ENCODE results near the gene PRPSAP2. TPM values are rescaled to one million over a fixed set of nuclear protein-coding genes. Genes with fewer than 3 reads are reported as not detected.

PRPSAP2 gene
- total RNA-seq, 2 experiments from 2014 or later = 63.0 to 63.7 TPM

GRCh38 chr17:18949566-18949965 is 91.6 kb downstream of the PRPSAP2 start:
- Mint-ChIP-seq H3K27ac (no peak overlapping the region), H3K4me1 (ENCODE audit: low read depth) (peaks cover 11% of the 10 kb centered on the region), H3K4me3 (no peak overlapping the region), H3K36me3 (ENCODE audit: low read depth) (no peaks in the 10 kb centered on the region), H3K27me3 (no peaks in the 10 kb centered on the region), H3K9me3 (no peaks in the 10 kb centered on the region)
- CTCF ChIA-PET = interaction anchor here (2.1 kb wide), 1 partner anchor 11 kb away, joined by 16 read pairs; no protein-coding TSS in a partner anchor
- intact Hi-C loops (cut with micrococcal nuclease) = no loop called here
- no peak for DNase-seq
- POLR2A ChIA-PET = no interaction called here
- no peak for TF ChIP-seq CTCF (IDR thresholded peaks at IDR 0.05)
- ATAC-seq = no peak

GRCh38 chr17:18950346-18950745 is 92.4 kb downstream of the PRPSAP2 start:
- DNase-seq = no peak
- ATAC-seq = no peak
- Mint-ChIP-seq H3K9me3 (no peaks in the 10 kb centered on the region), H3K4me3 (no peak overlapping the region), H3K4me1 (ENCODE audit: low read depth) (peaks cover 15% of the 10 kb centered on the region), H3K27ac (no peak overlapping the region), H3K27me3 (no peaks in the 10 kb centered on the region), H3K36me3 (ENCODE audit: low read depth) (no peaks in the 10 kb centered on the region)
- no peak for TF ChIP-seq CTCF (IDR thresholded peaks at IDR 0.05)
- intact Hi-C loops (cut with micrococcal nuclease) = no loop called here
- ChIA-PET CTCF (interaction anchor here (2.1 kb wide), 1 partner anchor 11 kb away, joined by 16 read pairs; no protein-coding TSS in a partner anchor), POLR2A (no interaction called here)

- Mint-ChIP-seq H3K27me3 (no peaks in the 10 kb centered on the region), H3K27ac (no peak overlapping the region), H3K4me3 (no peak overlapping the region), H3K4me1 (ENCODE audit: low read depth) (peaks cover 17% of the 10 kb centered on the region), H3K36me3 (ENCODE audit: low read depth) (peaks cover 1% of the 10 kb centered on the region), H3K9me3 (no peaks in the 10 kb centered on the region)
- no peak for TF ChIP-seq CTCF (IDR thresholded peaks at IDR 0.05)
- POLR2A ChIA-PET = no interaction called here
- DNase-seq (no peak), ATAC-seq (no peak)
- CTCF ChIA-PET = interaction anchor here (1.3 kb wide), 1 partner anchor 10 kb away, joined by 11 read pairs; no protein-coding TSS in a partner anchor
- intact Hi-C loops (cut with micrococcal nuclease) = no loop called here
Observed at GRCh38 chr17:18950944-18951905, 93.3 kb downstream of the PRPSAP2 start.

DNA sequence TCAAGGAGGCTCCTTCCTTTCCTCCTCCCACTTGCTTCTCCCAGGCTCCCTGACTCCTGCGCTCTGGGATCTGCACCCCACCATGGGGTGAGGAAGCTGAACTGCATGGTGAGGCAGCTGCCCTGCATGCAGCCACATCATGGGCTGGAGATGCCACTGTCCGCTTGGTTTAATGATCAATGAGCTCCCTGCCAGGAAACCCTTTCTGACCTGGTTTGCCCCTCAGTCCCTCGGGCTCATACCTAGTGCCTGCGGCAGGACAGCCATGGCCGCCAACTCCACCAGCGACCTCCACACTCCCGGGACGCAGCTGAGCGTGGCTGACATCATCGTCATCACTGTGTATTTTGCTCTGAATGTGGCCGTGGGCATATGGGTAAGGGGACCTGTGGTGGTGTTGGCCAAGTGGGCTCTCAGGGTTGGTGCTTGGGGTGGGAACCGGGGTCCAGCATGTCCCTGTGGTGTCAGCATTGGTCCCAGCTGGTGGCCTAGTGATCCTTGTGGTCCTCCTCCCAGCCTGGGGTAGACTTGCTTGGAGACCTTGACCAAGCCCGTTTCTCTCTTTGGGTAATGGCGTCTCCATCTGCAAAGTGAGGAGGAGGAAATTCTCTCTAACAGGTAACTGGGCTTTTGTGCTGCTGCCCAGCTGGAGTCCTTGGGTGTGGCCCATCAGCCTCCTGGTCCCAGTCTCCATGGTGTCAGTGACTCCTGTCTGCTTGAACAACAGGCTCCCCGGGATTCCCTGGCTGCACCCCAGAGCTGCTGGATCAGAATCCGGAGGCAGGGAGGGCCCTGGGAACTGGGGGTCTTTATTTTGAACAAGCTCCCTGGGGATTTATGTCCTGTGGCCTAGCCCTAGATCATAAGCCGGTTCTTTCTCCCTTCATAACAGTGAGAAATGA is 94.3 kb downstream of the PRPSAP2 start, which contains the start of gene SLC5A10:
Gene SLC5A10 (plus strand): TSS at position 225 of the 902 bp plus-strand sequence. CDS start 41 bp downstream, at position 266.
- intact Hi-C loops (cut with micrococcal nuclease) = no loop called here
- Mint-ChIP-seq H3K4me1 (ENCODE audit: low read depth) (peaks cover 17% of the 10 kb centered on the region), H3K27me3 (no peaks in the 10 kb centered on the region), H3K4me3 (no peak within 1 kb of the TSS), H3K27ac (no peak within 1 kb of the TSS), H3K36me3 (ENCODE audit: low read depth) (peaks cover 1% of the 10 kb centered on the region), H3K9me3 (no peaks in the 10 kb centered on the region)
- no peak for TF ChIP-seq CTCF (IDR thresholded peaks at IDR 0.05)
- ChIA-PET POLR2A (no interaction called here), CTCF (interaction anchor here (1.3 kb wide), 1 partner anchor 9 kb away, joined by 11 read pairs; no protein-coding TSS in a partner anchor)
- ATAC-seq = no peak
- no peak for DNase-seq

All from activated CD8-positive, alpha-beta T cell treated with anti-CD3 and anti-CD28 coated beads for 36 hours (primary cell).